Colonic mucosa (tissue), 4 donors: ENCODE measurements around the gene USP15. TPM values are rescaled to one million over a fixed set of nuclear protein-coding genes. Genes with fewer than 3 reads are reported as not detected.
"Not testable (repeated sequence)": the region's sequence is repeated elsewhere in the genome, so short reads cannot be mapped to it uniquely, and the experiment has no call there.

Experiments
- DNase-seq: peaks from one replicate; pipeline ENCODE4 v3.0.0-alpha.2; 2020
- H3K27ac ChIP-seq: fragments of 200-600 bp; one replicate; pipeline ENCODE4 v1.8.0; 2021
- H3K27me3 ChIP-seq: fragments of 200-600 bp; one replicate; pipeline ENCODE4 v1.8.0; 2021
- H3K36me3 ChIP-seq: fragments of 200-600 bp; one replicate; pipeline ENCODE4 v1.8.0; 2021
- H3K4me1 ChIP-seq: fragments of 200-600 bp; one replicate; pipeline ENCODE4 v1.8.0; 2021; ENCODE audit warnings: mild to moderate bottlenecking
- H3K4me3 ChIP-seq: fragments of 200-600 bp; one replicate; pipeline ENCODE4 v1.8.0; 2021
- H3K9ac ChIP-seq, 2 donors: one replicate each; pipeline ENCODE4 v1.7.0; 2013; ENCODE audit warnings: control low read depth in 2 of 2, low read depth in 2 of 2, low read length in 2 of 2
- H3K9me3 ChIP-seq: fragments of 200-600 bp; one replicate; pipeline ENCODE4 v1.8.0; 2021
- intact Hi-C: fragments of 100-400 bp; cut with DNase I; formaldehyde crosslinking; loops from one replicate; pipeline ENCODE4 v1.14.1; 2022
- total RNA-seq, 2 donors: library from RNA; stranded (reverse); fragmentation: NEBNext Ultra II Directional in 1 of 2; extraction: Animal tissue kit (Norgen Biotek cat#: 25700) in 1 of 2; gene quantifications; one replicate each; pipeline ENCODE4 v1.2.1, GENCODE V29; 2021
- TF ChIP-seq, protein P1 (sequence below): fragments of 200-600 bp; IDR thresholded peaks from one replicate; pipeline ENCODE4 v1.8.0; 2022; ENCODE audit warnings: antibody characterized with exemption, mild to moderate bottlenecking
- donor health status: healthy.
- donor health status: DM: no; HTN: no; CAD: no.
- donor health status: DM: no; HTN: no; CAD: no.

USP15 gene
- total RNA-seq, 2 donors from 2014 or later, result 50.3 to 63.0 TPM

- Histone ChIP-seq H3K27ac (no peak overlapping the region), H3K9me3 (no peaks in the 10 kb centered on the region), H3K4me3 (no peak overlapping the region), H3K4me1 (no peaks in the 10 kb centered on the region), H3K9ac (no peak overlapping the region), H3K27me3 (no peaks in the 10 kb centered on the region), H3K36me3 (no peaks in the 10 kb centered on the region)
- DNase-seq, result no peak
- TF ChIP-seq, protein P1, sequence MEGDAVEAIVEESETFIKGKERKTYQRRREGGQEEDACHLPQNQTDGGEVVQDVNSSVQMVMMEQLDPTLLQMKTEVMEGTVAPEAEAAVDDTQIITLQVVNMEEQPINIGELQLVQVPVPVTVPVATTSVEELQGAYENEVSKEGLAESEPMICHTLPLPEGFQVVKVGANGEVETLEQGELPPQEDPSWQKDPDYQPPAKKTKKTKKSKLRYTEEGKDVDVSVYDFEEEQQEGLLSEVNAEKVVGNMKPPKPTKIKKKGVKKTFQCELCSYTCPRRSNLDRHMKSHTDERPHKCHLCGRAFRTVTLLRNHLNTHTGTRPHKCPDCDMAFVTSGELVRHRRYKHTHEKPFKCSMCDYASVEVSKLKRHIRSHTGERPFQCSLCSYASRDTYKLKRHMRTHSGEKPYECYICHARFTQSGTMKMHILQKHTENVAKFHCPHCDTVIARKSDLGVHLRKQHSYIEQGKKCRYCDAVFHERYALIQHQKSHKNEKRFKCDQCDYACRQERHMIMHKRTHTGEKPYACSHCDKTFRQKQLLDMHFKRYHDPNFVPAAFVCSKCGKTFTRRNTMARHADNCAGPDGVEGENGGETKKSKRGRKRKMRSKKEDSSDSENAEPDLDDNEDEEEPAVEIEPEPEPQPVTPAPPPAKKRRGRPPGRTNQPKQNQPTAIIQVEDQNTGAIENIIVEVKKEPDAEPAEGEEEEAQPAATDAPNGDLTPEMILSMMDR, result no peak
- intact Hi-C loops, result no loop called here
Observed at GRCh38 chr12:62458626-62459025, 198.4 kb downstream of the USP15 start.

DNA sequence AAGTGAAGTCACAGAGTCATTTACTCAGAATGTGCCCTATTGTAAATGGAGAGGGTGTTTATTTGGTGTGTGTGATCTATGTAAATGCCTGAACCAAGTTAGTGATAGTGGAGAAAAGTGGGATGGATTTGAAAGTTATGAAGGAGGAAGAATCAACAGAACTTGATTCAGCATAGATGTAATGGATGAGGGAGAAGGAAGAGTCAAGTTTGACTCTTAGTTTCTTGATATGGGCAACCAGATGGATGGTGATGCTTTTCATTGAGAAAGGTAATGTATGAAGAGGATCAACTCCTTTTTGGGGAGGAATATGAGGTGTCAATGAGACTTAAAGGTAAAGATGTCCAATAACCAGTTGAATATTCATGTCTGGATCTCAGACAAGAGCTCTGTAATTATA lies 199.8 kb downstream of the USP15 start:
- Histone ChIP-seq H3K9ac (no peak overlapping the region), H3K27ac (no peak overlapping the region), H3K9me3 (no peaks in the 10 kb centered on the region), H3K27me3 (no peaks in the 10 kb centered on the region), H3K4me3 (no peak overlapping the region), H3K4me1 (no peaks in the 10 kb centered on the region), H3K36me3 (no peaks in the 10 kb centered on the region)
- DNase-seq, result no peak
- intact Hi-C loops, result no loop called here
- TF ChIP-seq, protein P1, result no peak

DNA sequence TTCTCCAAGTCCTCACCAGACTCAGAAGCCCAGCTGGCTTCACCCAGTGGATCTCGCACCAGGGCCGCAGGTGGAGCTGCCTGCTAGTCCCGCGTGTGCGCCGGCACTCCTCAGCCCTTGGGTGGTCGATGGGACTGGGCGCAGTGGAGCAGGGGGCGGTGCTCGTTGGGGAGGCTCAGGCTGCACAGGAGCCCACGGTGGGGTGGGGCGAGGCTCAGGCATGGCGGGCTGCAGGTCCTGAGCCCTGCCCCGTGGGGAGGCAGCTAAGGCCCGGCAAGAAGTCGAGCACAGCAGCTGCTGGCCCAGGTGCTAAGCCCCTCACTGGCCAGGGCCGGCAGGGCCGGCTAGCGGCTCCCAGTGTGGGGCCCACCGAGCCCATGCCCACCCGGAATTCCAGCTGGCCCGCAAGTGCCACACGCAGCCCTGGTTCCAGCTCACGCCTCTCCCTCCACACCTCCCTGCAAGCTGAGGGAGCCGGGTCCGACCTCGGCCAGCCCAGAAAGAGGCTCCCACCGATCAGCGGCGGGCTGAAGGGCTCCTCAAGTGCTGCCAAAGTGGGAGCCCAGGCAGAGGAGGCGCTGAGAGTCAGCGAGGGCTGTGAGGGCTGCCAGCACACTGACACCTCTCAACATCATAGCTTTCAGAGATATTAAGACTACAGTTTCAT lies 201.1 kb downstream of the USP15 start:
- H3K36me3 ChIP-seq, H3K4me1 ChIP-seq, H3K27me3 ChIP-seq, DNase-seq, intact Hi-C loops, H3K4me3 ChIP-seq, H3K9me3 ChIP-seq, H3K9ac ChIP-seq, H3K27ac ChIP-seq: not testable (repeated sequence)

DNA sequence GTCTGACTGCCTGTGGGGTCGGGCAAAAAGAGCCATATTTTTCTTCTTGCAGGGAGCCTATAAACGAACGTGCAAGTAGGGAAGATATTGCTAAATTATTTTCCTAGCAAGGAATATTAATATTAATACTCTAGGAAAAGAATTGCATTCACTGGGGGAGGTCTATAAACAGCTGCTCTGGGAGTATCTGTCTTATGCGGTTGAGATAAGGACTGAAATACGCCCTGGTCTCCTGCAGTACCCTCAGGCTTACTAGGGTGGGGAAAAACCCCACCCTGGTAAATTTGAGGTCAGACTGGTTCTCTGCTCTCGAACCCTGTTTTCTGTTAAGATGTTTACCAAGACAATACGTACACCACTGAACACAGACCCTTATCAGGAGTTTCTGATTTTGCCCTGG lies 203.0 kb downstream of the USP15 start:
- intact Hi-C loops, result not testable (repeated sequence)

More for the DNA sequence above, 203.0 kb downstream of the USP15 start:
- not testable (repeated sequence) for H3K9me3 ChIP-seq, H3K27me3 ChIP-seq, H3K36me3 ChIP-seq, H3K4me1 ChIP-seq, DNase-seq, H3K27ac ChIP-seq, H3K9ac ChIP-seq, H3K4me3 ChIP-seq

Other genes with a start within 250 kb of the USP15 start
- 10 to 100 TPM; 50.4 to 53.0 TPM for gene MON2, start 206.4 kb downstream of the USP15 start, total RNA-seq